ENCODE results near the gene MIS18BP1. TPM values are rescaled to one million over a fixed set of nuclear protein-coding genes. Genes with fewer than 3 reads are reported as not detected.
A peak's percentile ranks its signal among the peaks of the same experiment; 100 is the strongest.

The MIS18BP1 gene
- total and polyA plus RNA-seq, 9 of the 15 experiments (the other 6 are each of a cell fraction or from before 2014, with no cell fraction given) = 5.0 to 29.1 (median 19.1) TPM

DNA sequence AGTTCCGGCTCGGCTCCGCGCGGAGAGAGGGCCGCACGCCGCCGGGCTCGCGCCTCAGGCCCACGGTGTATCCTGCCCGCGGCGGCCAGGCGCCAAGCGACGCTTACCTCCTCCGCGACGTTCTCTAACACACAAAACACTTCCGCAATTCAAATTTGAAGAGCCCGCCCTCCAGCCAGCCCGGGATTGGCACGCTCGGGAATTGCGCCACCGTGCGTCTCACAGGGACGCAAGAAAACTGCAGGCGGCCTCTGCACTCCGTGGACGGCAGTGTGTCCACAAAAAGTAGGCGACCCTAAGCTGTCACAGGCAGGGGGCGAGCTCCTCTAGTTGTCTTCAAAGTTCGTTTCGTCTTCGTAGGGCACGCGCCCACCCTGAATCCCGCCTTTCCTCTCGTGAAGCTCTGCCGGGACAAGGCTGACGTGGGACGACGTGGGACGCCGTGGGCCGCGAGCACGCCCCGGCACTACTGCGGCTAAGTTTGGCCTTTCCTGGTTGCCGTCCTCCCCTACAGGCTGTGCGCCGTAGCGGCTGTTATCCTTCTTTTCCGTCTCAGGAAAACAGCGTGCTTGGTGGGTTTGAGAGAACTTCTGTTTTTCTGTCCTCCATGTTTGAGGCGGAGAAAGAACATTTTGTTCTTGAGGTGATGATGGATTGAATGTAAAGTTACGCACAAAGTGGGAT lies at the start of gene MIS18BP1 (continued):
- TF ChIP-seq CLOCK (CRISPR knock-in tag; IDR thresholded peaks at IDR 0.05; ENCODE audit: borderline replicate concordance) (no peak), ZNF277 (CRISPR knock-in tag; IDR thresholded peaks at IDR 0.05; ENCODE audit: borderline replicate concordance) (no peak), ZNF695 (CRISPR knock-in tag; IDR thresholded peaks at IDR 0.05) (no peak), PKNOX1 (IDR thresholded peaks at IDR 0.05) (peak; percentile 45; the same call in 1 of the 2 replicates), ZNF77 (CRISPR knock-in tag; IDR thresholded peaks at IDR 0.05) (no peak), E2F5 (CRISPR knock-in tag; IDR thresholded peaks at IDR 0.05) (no peak), CREB1 (IDR thresholded peaks at IDR 0.05) (peak; percentile 48; the same call in 1 of the 2 replicates), CREB1 (CRISPR knock-in tag; IDR thresholded peaks at IDR 0.05) (peak; percentile 66), SIRT6 (IDR thresholded peaks at IDR 0.05; ENCODE audit: low read depth, low read length) (no peak), NR2C1 (IDR thresholded peaks at IDR 0.05) (no peak; the same call in 1 of the 2 replicates), NR2C1 (tag; IDR thresholded peaks at IDR 0.05) (peak; percentile 37), ZNF586 (CRISPR knock-in tag; conservative IDR thresholded peaks at IDR 0.05) (no peak), SRSF9 (IDR thresholded peaks at IDR 0.05; ENCODE audit: borderline replicate concordance, low read depth, low read length) (no peak), PURB (CRISPR knock-in tag; IDR thresholded peaks at IDR 0.05; ENCODE audit: low read depth) (no peak), MBD2 (IDR thresholded peaks at IDR 0.05; ENCODE audit: borderline replicate concordance, low read depth) (peak; percentile 25; the same call in 1 of the 2 replicates), LARP7 (IDR thresholded peaks at IDR 0.05) (no peak)
- TF ChIP-seq, protein P1, sequence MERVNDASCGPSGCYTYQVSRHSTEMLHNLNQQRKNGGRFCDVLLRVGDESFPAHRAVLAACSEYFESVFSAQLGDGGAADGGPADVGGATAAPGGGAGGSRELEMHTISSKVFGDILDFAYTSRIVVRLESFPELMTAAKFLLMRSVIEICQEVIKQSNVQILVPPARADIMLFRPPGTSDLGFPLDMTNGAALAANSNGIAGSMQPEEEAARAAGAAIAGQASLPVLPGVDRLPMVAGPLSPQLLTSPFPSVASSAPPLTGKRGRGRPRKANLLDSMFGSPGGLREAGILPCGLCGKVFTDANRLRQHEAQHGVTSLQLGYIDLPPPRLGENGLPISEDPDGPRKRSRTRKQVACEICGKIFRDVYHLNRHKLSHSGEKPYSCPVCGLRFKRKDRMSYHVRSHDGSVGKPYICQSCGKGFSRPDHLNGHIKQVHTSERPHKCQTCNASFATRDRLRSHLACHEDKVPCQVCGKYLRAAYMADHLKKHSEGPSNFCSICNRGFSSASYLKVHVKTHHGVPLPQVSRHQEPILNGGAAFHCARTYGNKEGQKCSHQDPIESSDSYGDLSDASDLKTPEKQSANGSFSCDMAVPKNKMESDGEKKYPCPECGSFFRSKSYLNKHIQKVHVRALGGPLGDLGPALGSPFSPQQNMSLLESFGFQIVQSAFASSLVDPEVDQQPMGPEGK (CRISPR knock-in tag; IDR thresholded peaks at IDR 0.05; ENCODE audit: borderline replicate concordance) = no peak
- TF ChIP-seq, protein P2, sequence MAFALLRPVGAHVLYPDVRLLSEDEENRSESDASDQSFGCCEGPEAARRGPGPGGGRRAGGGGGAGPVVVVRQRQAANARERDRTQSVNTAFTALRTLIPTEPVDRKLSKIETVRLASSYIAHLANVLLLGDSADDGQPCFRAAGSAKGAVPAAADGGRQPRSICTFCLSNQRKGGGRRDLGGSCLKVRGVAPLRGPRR (CRISPR knock-in tag; IDR thresholded peaks at IDR 0.05) = no peak

All from K562 (cell line).